Activated CD8-positive, alpha-beta memory T cell treated with anti-CD3 and anti-CD28 coated beads, Interleukin-2, amount 10 ng/mL, durations not matched to agents 7 days and 5 days (primary cell): ENCODE results near the gene NAA25. TPM values are rescaled to one million over a fixed set of nuclear protein-coding genes. Genes with fewer than 3 reads are reported as not detected.

Experiments used
- ATAC-seq: fragments of 150-1000 bp; cut with Tn5 transposase; one replicate; pipeline ENCODE4 v1.10.0; 2021; ENCODE audit warnings: moderate library complexity
- CTCF ChIA-PET: fragments of 350-600 bp; sonication (Branson Sonifier 250); formaldehyde crosslinking; loops from one replicate; lab custom pipeline; 2021; ENCODE audit warnings: antibody characterized with exemption; lab: Charles Lee
- DNase-seq: peaks from one replicate; pipeline ENCODE4 v3.0.0-alpha.2; 2020
- H3K27ac Mint-ChIP-seq: one replicate; pipeline ENCODE4 v1.8.0; 2021; ENCODE audit warnings: mild to moderate bottlenecking, mixed read lengths
- H3K27me3 Mint-ChIP-seq: one replicate; pipeline ENCODE4 v1.8.0; 2021; ENCODE audit warnings: mixed read lengths
- H3K36me3 Mint-ChIP-seq: one replicate; pipeline ENCODE4 v1.8.0; 2021; ENCODE audit warnings: mild to moderate bottlenecking, mixed read lengths
- H3K4me1 Mint-ChIP-seq: one replicate; pipeline ENCODE4 v1.8.0; 2021; ENCODE audit warnings: mixed read lengths
- H3K4me3 Mint-ChIP-seq: one replicate; pipeline ENCODE4 v1.8.0; 2021; ENCODE audit warnings: mild to moderate bottlenecking, moderate library complexity, mixed read lengths
- H3K9me3 Mint-ChIP-seq: one replicate; pipeline ENCODE4 v1.8.0; 2022; ENCODE audit warnings: low read depth, mixed read lengths
- microRNA-seq: library from miRNA; unstranded; fragments of <30 nt; microRNA quantifications from one replicate; pipeline ENCODE4 v1.2.0, GENCODE V29; 2022
- total RNA-seq, 2 experiments: library from RNA; stranded (reverse); gene quantifications; one replicate each; pipeline ENCODE4 v1.2.3, GENCODE V29; 2021

The NAA25 gene
- total RNA-seq, 2 experiments from 2014 or later, result 30.2 to 32.1 TPM

DNA sequence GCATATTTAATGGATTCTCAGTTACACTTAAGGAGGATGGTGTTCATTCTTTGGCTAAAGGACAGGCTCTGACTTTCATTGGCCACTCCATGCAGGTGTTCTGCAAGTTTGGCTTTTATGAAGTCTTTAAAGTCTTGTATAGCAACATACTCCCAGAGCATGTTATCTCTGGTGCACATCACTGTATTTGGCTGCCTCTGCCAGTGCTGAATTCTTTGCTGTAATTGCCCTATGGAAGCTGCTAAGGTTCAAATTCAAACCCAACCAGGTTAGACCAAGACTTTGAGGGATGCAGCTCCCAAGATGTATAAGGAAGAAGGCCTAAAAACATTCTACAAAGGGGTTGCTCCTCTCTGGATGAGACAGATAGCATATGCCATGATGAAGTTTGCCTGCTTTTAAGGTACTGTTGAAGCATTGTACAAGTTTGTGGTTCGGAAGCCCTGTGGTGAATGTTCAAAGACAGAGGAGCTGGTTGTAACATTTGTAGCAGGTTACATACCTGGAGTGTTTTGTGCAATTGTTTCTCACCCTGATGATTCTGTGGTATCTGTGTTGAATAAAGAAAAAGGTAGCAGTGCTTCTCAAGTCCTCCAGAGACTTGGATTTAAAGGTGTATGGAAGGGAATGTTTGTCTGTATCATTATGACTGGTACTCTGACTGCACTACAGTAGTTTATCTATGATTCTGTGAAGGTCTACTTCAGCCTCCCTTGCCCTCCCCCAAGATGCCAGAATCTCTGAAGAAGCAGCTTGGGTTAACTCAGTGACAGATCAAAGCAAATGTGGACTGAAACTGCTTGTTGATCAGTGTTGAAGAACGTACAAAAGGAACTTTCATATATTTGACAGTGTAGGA, 115.1 kb downstream of the NAA25 start:
- ATAC-seq (peak; percentile 68), DNase-seq (peak; percentile 58)
- Mint-ChIP-seq H3K27me3 (no peaks in the 10 kb centered on the region), H3K36me3 (peaks cover 25% of the 10 kb centered on the region), H3K9me3 (no peaks in the 10 kb centered on the region), H3K4me1 (peaks cover 54% of the 10 kb centered on the region), H3K4me3 (peak overlapping the region; percentile 80), H3K27ac (peak overlapping the region; percentile 86)
- CTCF ChIA-PET, result interaction anchor here (2.1 to 9.0 kb wide), 2 partner anchors 20 to 42 kb away, joined by 5 to 60 read pairs; partner anchors contain the start of genes ERP29 and TMEM116

DNA sequence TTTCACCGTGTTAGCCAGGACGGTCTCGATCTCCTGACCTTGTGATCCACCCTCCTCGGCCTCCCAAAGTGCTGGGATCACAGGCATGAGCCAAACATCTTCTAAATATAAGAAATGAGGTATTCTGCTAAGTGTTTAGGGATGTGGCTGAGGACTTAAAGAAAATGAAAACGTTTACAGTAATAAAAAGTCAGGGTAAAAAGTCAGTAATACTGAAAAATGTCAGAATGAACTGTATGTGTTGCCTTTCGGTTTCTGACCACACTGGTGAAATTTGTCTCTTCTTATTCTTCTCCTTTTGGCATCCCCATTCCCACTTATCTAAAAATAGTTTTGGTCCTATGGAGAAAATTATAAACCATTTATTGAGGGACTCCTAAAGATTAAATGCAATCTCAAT, 116.1 kb downstream of the NAA25 start:
- DNase-seq (no peak), ATAC-seq (no peak)
- CTCF ChIA-PET, result interaction anchor here (0.9 to 9.0 kb wide), 5 partner anchors 9 to 43 kb away, joined by 3 to 60 read pairs (median 3); partner anchors contain the start of genes ERP29 and TMEM116
- Mint-ChIP-seq H3K27ac (peak overlapping the region; percentile 86), H3K9me3 (no peaks in the 10 kb centered on the region), H3K36me3 (peaks cover 30% of the 10 kb centered on the region), H3K4me1 (peaks cover 53% of the 10 kb centered on the region), H3K4me3 (peak overlapping the region; percentile 50), H3K27me3 (no peaks in the 10 kb centered on the region)

DNA sequence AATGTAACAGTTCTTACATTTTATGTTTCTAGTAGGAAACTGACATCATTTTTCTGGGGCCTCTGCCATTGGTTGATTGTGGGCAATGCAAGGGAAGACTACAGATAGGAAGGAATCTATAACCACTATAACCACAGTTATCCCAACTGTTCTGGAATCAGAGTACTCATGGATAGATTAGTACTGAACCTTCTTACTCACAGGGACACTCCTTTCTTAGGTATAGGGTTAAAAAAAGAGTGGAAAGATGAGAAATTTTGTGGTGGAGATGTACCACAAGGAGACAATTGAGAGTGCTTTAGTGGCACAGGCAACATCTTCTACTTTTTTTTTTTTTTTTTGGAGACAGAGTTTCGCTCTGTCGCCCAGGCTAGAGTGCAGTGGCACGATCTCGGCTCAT, 116.6 kb downstream of the NAA25 start:
- peak; percentile 26 for ATAC-seq
- H3K4me1 Mint-ChIP-seq, result peaks cover 50% of the 10 kb centered on the region
- no peaks in the 10 kb centered on the region for H3K27me3 Mint-ChIP-seq
- peaks cover 31% of the 10 kb centered on the region for H3K36me3 Mint-ChIP-seq
- peak overlapping the region; percentile 50 for H3K4me3 Mint-ChIP-seq
- H3K9me3 Mint-ChIP-seq, result no peaks in the 10 kb centered on the region
- H3K27ac Mint-ChIP-seq, result peak overlapping the region; percentile 86
- CTCF ChIA-PET, result interaction anchor here (0.9 to 9.0 kb wide), 4 partner anchors 9 to 43 kb away, joined by 3 to 60 read pairs (median 3); partner anchors contain the start of genes ERP29 and TMEM116
- no peak for DNase-seq

DNA sequence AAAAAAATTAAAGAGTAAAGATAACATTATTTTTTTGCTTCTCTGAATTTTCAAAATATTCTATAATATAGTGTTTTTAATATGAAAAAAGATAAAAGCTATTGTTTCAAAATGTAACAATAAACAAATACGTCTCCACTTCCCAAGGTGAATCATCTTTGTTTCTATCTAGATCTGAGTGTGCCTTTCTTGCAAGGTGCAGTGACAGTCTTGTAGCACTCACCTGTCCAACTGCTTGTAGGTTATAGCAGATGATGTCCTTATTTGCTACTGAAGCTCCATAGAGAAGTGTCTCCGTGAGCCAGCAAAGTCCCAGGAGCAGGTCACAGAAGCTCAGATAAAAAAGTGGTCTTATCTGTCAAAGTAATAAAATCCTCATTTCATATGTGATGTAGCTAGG, 117.0 kb downstream of the NAA25 start:
- H3K4me3 Mint-ChIP-seq, result peak overlapping the region; percentile 20
- H3K9me3 Mint-ChIP-seq, result no peaks in the 10 kb centered on the region
- no peaks in the 10 kb centered on the region for H3K27me3 Mint-ChIP-seq
- peak overlapping the region; percentile 86 for H3K27ac Mint-ChIP-seq
- CTCF ChIA-PET, result interaction anchor here (0.9 to 9.0 kb wide), 3 partner anchors 15 to 43 kb away, joined by 3 to 60 read pairs (median 3); partner anchors contain the start of genes ERP29 and TMEM116
- peaks cover 32% of the 10 kb centered on the region for H3K36me3 Mint-ChIP-seq
- DNase-seq (no peak), ATAC-seq (peak; percentile 5)
- peaks cover 47% of the 10 kb centered on the region for H3K4me1 Mint-ChIP-seq

DNA sequence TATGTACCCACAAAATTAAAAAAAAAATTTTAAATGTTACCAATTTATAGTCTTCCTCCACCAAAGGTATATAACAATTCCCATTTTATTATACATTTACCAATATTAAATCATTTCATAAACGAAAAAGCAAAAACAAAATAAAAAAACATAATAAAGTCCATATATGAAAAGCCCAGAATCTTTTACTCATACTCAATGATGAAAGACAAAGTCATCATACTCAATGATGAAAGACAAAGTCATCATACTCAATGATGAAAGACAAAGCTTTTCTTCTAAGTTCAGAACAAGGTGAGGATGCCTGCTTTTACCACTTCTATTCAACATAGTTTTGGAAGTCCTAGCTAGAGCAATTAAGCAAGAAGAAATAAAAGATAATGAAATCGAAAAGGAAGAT, 123.8 kb downstream of the NAA25 start:
- Mint-ChIP-seq H3K9me3 (no peaks in the 10 kb centered on the region), H3K36me3 (peaks cover 33% of the 10 kb centered on the region), H3K4me3 (no peak overlapping the region), H3K27ac (no peak overlapping the region), H3K27me3 (no peaks in the 10 kb centered on the region), H3K4me1 (no peaks in the 10 kb centered on the region)
- CTCF ChIA-PET, result no interaction called here
- DNase-seq (no peak), ATAC-seq (no peak)

DNA sequence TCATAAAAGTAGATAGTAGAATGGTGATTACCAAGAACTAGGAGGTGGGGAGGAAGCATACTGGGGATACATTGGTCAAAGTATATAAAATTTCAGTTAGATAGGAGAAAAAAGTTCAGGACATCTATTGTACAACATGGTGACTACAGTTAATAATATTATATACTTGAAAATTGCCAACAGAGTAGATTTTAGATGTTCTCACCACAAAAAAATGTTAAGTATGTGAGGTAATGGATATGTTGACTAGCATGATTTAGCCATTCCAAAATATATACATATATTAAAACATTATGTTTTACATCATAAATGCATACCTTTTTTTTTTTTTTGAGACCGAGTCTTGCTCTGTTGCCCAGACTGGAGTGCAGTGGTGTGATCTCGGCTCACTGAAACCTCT, 126.6 kb downstream of the NAA25 start:
- H3K9me3 Mint-ChIP-seq, result no peaks in the 10 kb centered on the region

DNA sequence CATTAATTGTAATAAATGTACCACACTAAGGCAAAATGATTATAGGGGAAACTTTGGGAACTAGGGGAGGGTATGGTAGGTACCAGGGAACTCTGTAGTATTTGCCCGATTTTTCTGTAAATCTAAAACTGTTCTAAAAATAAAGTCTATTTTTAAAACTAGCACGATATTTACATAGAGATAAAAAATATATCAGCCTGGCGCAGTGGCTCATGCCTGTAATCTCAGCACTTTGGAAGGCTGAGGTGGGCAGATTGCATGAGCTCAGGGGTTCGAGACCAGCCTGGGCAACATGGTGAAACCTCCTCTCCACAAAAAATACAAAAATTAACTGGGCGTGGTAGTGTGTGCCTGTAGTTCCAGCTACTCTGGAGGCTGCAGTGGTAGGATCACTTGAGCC, 128.0 kb downstream of the NAA25 start:
- no peaks in the 10 kb centered on the region for H3K9me3 Mint-ChIP-seq
- no peak for ATAC-seq
- H3K36me3 Mint-ChIP-seq, result peaks cover 22% of the 10 kb centered on the region
- DNase-seq, result no peak
- H3K27ac Mint-ChIP-seq, result no peak overlapping the region
- no peak overlapping the region for H3K4me3 Mint-ChIP-seq
- CTCF ChIA-PET, result no interaction called here
- H3K27me3 Mint-ChIP-seq, result no peaks in the 10 kb centered on the region
- H3K4me1 Mint-ChIP-seq, result peaks cover 14% of the 10 kb centered on the region

More for the DNA sequence above, 126.6 kb downstream of the NAA25 start:
- Mint-ChIP-seq H3K27me3 (no peaks in the 10 kb centered on the region), H3K4me3 (no peak overlapping the region), H3K36me3 (peaks cover 22% of the 10 kb centered on the region), H3K4me1 (peaks cover 11% of the 10 kb centered on the region), H3K27ac (no peak overlapping the region)
- no peak for DNase-seq
- CTCF ChIA-PET, result interaction anchor here (1.1 kb wide), 1 partner anchor 19 kb away, joined by 3 read pairs; no protein-coding TSS in a partner anchor
- ATAC-seq, result no peak

DNA sequence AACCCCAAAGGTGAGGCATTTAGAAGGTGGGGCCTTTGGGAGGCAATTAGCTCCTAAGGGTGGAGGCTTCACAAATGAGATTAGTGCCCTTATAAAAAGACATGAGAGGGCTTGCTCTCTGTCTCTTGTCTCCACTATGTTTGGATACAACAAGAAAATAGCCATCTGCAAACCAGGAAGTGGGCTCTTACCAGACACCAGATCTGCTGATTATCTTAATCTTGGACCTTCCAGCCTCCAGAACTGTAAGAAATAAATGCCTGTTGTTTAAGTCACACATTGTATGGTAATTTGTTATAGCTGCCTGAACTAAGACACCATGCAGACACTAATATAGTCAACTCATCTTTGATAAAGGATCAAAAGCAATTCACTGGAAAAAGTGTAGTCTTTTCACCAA, 130.0 kb downstream of the NAA25 start:
- Mint-ChIP-seq H3K36me3 (peaks cover 20% of the 10 kb centered on the region), H3K4me1 (peaks cover 16% of the 10 kb centered on the region), H3K9me3 (no peaks in the 10 kb centered on the region), H3K27ac (no peak overlapping the region), H3K4me3 (no peak overlapping the region), H3K27me3 (no peaks in the 10 kb centered on the region)
- DNase-seq (no peak), ATAC-seq (no peak)
- CTCF ChIA-PET, result no interaction called here

- Mint-ChIP-seq H3K36me3 (peaks cover 21% of the 10 kb centered on the region), H3K4me3 (no peak overlapping the region), H3K9me3 (no peaks in the 10 kb centered on the region), H3K4me1 (peaks cover 17% of the 10 kb centered on the region), H3K27ac (peak overlapping the region; percentile 47), H3K27me3 (no peaks in the 10 kb centered on the region)
- CTCF ChIA-PET, result interaction anchor here (1.6 kb wide), 1 partner anchor 33 kb away, joined by 5 read pairs; no protein-coding TSS in a partner anchor
- DNase-seq, result no peak
- no peak for ATAC-seq
Observed at GRCh38 chr12:111976860-111977259, 131.7 kb downstream of the NAA25 start.

Small RNAs within 50 kb of the gene (microRNA-seq; reads per million reads assigned to microRNA genes)
- gene MIR3657, result not detected

Other genes starting within 250 kb of the NAA25 start
- 10 to 100 TPM; 14.6 to 22.2 TPM for gene TMEM116, start 95.6 kb downstream of the NAA25 start, total RNA-seq
- 100 to 1,000 TPM; 119 to 150 TPM for gene ERP29, start 95.4 kb downstream of the NAA25 start, total RNA-seq
- 10 to 100 TPM; 52.1 to 56.8 TPM for gene TRAFD1, start 16.8 kb upstream of the NAA25 start, total RNA-seq